NCI-H2196 treated with DMSO at 0.1 percent for 48 hours (cell line): ENCODE measurements around the gene TMEM204.

ENCODE experiments used
- DNase-seq: peaks from one replicate; lab custom pipeline; 2025; ENCODE audit not compliant: unreplicated experiment; lab: John Stamatoyannopoulos, UW

TMEM204 gene

DNA sequence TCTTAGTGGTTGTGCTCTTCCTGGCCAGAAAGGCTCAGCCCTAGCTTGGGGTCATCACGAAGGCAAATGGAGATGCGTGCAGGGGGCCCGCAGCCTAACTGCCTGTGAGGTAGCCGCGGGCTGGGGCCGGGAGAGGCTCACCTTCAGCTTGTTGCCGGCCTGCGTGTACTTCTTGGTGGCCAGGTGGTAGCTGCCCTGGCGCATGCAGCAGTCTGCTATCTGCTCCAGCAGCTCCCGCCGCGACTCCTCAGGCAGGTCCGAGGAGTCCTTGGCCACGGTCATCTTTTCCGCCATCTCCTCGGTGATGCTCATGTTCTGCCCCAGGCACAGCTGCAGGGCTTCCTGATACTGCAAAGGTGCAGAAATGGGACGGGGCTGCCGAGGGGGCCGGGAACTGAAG is 13.0 kb upstream of the TMEM204 start:
- DNase-seq, result no peak

DNA sequence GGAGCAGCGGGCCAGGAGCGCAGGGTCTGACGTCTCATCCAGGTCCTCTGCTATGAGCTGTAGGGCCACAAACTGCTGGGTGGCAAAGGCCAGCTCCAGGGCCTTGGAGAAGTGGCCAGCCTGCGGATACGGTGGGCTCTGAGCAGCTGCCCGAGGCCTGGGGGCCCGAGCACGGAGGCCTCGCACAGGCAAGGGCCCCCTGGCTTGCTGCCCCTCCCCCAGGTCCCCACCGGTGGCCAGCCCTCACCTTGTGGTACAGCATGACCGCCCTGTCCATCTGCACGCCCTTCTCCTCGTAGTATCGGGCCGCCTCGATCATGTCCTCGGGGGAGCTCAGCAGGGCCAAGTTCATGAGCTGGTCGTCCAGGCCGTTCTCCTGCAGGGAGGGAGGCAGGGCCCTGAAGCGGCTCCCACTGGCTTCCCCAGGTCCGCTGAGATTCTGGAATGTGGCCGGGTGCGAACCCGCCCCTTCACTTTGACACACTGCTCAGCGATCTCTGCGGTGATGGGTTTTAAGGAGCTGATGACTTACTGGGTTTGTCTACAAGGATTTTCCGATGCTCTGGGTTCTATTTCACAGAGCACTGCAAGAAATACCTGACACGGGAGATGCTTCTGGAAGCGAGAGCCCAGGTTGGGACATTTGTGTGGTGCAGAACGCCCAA is 9.8 kb upstream of the TMEM204 start:
- DNase-seq, result no peak

DNA sequence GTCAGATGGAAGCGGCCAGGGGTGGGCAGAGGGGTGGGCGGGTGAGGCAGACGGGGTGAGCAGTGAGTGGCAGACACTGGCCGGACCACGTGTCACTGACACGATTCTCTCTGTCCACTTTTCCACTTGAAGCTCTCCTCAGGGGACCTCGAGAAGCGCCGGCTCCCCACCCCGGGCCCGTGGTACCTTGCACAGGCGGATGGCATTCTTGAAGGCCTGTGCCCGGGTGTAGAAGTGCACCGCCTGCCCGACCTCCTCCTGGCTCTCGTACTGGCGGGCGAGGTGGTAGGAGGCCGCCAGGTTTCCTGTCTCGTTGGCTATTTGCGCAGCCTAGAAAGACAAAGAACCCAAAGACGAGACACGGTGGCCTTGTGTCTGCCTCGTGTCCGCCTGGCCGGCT is 9.1 kb upstream of the TMEM204 start:
- DNase-seq, result no peak

DNA sequence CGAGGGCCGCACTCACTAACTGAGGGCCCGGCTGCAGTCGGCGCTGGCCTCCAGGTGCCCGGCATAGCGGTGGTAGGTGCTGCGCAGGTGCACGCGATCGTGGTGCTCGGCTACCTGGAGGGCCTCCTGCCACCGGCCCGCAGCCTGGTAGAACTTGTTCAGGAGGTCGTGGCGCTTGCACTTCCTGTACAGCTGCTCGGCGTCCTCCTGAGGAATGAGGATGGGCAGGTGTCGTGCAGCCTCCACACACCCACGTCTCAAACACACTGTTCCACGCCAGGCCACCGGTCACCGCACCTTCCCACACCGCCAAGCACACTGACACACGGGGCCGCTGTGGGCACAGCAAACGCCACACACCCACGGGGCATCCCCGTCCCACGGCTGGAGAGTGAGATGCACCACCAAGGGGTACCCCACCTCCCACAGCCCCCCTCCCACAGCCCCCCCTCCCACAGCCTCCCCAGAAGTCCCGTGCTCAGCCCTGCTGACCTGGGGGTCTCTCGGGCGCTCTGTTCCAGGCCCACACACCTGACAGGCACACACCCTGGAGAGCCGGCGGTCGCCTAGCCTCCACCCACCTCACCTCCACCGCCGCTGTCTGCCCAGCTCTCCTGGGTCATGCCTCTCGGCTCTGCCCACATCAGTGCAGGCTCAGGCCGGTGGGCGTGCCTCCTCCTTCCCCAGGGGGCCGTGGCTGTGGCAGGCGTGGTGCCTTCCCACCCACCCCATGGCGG is 7.4 kb upstream of the TMEM204 start:
- no peak for DNase-seq

DNA sequence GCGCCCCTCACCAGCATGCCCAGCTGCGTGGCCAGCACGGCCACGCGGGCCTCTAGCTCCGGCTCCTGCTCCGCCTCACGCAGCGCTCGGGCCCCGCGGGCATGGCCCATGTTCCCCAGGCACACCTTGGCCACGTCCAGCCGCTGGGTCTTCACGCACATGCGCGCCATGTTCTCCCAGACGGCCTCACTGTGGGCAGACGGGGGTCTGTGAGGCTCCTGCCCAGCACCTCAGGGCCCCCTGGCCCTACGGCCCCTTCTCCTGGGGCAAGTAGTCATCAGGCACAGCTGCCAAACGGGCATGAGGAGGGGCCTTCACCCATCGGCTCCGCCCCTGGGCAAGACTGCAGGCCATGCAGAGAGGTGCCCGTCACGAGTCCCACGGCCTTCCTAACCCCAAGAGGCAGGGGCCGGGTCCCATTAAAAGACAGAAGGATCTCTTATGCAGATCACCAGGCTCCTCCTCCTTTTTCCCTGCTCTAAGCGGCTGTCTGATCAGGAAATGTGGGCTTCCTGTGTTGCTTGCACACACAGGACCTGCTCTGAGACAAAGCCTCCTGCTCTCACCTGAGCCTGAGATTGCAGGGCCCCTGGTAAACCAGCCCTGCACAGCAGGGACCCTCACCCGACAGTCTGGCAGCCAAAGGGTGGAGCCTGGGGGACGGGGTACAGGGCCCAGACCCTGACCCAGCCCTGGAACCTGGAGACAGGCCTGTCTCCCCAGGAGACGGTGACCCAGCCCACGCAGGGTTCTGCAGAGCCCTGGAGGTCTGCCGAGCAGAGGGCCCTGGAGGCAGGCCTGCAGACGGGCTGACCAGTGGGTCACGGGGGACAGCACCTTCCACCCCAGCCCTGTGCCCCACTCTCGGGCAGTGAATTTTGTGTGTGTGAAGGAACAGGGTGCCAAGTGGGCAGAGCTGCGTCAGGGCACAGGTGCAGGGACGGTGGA is 6.6 kb upstream of the TMEM204 start:
- no peak for DNase-seq

DNA sequence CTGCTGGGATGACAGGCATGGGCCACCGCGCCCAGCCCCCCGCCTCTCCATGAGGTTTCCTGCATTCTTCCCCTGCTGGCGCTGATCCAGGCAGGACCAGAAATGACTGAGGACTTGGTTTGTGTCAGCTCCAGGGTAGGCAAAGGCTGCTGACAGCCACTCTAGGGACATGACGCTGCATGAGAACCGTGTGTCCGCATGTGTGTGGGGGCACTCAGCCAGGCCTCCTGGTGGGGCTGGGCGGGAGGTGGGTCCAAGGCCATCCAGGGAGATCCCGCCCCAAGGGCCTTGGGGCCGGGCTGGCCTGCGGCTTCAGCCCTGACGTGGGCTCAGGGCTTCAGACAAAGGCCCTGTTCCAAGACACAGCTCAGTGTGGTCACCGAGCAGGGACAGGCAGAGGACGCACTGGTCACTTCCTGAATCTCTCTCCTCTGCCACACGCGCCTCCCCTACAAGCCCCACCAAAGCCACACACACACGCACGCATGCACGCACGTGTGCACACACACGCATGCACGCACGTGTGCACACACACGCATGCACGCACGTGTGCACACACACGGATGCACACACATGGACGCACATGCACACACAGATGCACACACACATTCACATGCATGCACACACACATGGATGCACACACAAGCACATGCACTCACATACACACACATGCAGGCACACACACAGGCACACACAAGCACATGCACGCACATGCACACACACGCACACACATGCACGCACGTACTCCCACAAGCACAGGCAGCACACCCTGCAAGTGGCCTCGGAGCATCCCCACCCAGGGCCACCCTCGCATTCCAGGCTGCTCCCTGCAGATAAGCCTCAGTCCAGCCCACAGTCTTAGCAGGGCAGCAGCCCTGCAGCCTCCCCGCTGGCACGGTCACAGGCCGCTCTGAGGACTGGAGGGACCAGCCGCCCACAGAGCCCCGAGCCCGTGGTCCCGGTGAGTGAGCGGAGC is 5.3 kb upstream of the TMEM204 start:
- no peak for DNase-seq

DNA sequence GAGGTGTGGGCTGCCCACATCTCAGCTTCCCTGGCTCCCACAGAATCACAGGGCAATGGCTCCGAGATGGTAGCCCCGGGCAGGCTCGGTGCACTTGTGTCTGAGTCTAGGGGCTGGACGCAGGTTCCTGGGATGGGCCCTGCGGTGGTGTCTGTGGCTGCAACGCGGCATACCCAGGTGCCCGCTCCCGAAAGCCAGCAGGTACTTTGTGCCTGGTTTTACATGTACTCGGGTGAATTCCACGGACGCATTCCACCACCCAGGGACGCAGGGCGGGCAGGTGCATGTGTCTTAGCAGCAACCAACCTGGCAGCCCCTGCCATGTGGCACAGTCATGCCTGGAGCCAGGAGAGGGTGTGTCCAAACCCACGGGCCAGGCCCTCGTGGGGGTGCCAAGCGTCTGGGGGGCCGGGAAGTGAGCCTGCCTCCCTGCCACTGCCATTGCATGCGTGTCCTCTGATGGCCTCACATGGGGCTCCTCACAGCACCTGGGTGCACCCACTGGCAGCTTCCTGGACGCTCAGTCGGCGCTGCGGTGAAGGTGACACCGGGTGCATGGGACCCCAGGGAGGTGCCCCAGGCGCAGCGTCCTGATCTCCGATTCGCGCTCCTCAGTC is 4.4 kb upstream of the TMEM204 start:
- no peak for DNase-seq

DNA sequence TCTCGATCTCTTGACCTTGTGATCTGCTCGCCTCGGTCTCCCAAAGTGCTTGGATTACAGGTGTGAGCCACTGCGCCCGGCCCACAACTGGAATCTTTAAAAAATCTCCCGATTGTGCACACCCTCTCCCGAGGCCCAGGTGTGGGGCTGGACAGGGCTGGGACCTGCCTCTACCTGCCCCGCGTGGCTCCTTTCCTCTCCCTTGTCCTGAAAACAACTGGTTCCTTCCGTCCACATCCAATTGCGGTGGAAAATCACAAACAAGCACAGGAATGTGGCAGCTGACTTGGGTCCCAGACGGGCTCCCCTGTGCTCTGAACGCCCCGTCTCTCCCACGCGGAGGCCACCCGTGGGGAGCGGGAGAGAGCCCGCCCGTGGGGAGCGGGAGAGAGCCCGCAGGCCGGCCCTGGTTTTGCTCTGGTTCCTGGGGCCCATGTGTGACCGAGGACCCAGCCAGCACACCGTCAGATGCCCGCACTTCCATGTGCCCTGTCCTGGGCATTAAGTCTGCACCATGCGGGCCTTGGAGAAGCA is 3.0 kb upstream of the TMEM204 start:
- no peak for DNase-seq

DNA sequence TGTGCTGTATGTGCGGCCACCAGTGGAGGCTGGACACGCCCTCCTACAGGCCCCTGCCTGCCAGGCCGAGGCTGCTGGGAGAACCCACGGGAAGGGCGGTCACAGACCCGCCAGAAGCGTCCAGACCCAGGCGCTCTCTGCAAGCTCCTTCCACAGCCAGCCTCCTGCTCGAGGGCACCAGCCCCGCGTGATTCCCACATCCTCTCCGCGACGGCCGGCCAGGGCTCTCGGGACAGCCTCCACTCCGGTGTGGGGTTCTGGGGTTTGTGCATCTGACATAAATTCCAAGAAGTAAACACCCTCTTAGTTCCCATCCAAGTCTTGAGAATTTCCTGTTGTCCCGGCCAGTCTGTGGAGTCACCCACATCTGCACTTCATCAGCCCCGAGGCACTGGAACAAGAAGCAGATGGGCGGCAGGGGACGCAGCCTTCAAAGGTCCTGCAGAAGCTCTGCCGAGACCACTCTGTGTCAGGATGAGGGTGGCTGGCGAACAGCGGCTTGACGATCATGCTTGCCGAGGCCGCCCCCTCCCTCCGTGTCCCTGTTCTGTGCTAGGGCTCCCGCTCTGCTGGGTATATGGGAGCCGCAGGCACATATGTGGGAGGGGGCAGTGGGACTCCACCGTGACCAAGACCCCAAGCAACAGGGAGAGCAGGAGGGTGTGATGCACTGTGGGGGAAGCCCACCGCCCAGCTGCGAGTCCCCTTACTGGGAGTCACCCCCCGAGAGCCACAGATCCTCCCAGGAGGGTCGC is 2.4 kb upstream of the TMEM204 start:
- DNase-seq, result no peak

DNA sequence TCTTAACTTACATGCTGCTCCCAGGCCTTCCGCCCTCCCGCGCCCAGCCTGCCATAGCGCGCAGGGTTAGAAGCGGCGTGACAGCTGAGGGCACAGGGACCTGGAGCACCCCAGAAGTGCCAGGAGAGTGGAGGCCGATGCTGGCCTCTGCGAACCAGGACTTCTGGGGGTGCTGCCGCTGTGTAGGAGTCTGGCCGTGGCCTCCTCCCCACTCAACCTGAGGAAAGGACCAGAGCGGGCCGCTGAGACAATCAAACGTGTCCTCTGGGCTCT is 1.9 kb upstream of the TMEM204 start:
- no peak for DNase-seq

DNA sequence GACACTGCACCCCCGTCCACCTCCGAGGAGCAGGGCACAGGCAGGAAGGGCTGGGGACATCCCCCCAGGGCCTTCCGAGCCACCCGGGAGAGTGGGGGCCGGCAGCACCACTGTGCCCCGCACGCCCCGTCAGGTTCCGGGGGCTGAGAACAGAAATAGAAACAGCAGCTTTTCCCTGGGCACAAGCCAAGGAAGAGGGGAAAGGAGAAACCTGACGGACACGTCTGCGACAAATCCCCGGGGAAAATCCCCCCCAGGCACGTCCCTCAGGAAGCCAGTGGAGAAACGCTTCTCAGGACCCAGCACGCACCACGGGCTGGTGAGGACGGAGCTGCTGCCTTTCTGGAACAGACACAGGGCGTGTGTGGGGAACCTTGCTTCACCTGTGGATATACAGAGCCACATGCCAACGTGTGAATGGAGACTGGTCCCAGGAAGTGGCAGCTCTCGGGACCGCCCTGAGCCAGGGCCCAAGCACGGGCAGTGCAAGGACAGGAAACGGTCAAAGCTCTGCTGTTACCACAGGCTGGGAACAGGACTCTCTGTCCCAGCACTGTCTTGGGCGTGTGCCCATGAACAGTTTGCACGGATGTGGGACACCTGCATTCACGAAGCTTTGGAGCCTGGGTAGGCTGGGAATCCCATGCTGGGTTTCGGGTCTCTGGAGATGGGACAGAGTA is 1.2 kb upstream of the TMEM204 start:
- no peak for DNase-seq

DNA sequence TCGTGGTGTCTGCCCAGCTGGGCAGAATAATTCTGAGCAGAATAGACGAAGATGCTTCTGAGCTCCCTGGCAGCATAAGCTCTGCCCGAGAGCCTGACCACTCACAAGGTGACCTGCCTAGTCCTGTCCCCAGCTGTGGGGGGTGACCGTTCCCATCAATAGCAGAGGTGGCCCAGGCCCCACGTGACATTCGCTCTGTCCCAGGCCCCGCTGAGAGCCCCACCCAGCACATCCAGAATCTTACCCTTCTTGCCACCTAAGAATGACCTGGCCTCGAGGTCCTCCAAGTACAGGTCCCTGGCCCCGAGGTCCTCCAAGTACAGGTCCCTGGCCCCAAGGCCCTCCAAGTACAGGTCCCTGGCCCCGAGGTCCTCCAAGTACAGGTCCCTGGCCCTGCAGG is 695 bp upstream of the TMEM204 start:
- DNase-seq, result no peak

DNA sequence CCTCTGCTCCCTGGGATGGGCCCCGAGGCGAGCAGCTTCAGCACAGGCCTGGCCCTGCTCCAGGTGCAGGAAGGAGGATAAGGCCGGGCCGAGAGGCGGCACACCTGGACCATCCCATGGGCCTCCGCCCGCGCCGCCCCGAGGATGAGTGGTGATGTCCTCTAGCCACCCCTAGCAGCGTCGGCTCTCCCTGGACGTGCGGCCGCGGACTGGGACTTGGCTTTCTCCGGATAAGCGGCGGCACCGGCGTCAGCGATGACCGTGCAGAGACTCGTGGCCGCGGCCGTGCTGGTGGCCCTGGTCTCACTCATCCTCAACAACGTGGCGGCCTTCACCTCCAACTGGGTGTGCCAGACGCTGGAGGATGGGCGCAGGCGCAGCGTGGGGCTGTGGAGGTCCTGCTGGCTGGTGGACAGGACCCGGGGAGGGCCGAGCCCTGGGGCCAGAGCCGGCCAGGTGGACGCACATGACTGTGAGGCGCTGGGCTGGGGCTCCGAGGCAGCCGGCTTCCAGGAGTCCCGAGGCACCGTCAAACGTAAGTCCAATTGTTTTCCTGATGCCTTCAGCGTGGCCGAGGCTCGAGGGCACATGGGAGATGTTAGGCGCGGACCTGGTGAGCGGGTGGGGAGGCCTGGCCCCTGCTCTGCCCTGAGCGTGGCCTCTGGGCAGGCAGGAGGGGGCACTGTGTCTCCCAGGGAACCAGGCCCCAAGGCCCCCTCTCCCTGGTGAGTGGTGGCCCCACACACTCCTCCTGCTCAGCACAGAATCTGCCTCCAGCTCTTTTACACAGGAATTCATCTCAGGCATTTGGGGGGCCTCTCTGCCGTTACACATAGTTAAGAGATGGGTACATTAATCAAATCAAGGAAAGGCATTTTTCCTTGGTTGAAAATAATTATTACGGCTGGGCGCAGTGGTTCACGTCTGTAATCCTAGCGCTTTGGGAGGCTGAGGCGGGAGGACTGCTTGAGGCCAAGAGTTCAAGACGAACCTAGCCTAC is 855 bp downstream of the TMEM204 start:
- no peak for DNase-seq

DNA sequence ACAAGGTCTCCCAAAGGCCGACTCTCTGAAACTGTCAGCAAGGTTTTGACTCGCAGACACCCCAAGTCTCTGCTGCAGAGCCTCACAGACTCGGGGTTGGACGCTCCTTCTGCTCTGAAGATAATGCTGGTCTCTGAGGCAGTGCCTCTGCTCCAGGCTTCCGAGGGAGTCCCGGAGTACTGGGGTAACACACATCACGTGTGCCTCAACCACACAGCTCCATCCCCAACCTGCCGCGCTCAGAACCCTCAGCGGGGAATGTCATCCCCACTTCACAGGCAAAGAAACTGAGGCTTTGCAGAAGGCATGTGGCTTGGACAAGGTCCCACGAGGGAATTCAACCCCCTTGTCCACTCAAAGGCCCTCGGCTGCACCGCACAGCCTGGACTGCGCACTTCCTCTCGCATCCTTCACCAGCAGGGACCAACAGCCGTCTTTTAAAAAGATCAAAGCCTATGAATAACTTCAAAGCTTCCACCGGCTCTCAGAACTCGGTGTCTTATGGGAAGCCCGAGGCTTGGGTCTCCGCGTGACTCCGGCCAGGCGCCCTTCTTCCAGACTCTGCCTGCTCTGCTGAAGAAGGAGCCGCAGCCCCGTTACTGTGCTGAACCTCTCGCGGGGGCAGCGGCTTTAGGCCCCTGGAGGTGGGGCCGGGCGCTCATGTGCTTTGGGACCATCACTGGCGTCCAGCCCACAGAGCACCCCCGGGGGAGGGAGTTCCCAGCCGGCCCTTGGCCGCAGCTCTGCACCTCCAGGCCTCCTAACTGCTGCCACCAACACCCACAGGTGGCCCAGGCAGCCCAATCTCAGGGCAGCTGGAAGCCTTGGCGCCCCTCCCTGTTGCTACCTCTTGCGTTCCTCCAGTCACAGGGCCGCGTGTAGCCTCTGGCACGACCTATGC is 2.2 kb downstream of the TMEM204 start:
- DNase-seq, result no peak

DNA sequence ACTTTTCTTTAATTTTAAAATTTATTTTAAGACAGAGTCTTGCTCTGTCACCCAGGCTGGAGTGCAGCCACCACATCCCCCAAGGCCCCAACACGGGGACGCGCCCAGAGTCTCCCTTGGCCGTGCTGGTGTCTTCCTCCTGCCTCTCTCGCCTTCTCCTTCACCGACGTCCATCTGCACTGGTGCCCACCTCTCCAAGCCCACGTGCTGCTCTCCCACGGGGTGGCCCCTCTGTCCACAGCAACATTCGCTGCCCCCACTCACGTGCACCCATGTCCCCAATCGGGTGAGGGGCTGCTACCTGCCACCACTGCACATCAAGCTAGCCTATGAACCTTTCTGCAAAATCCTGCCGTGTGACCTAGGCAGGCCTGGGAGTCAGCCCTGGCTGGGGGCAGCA is 3.1 kb downstream of the TMEM204 start:
- DNase-seq, result no peak

DNA sequence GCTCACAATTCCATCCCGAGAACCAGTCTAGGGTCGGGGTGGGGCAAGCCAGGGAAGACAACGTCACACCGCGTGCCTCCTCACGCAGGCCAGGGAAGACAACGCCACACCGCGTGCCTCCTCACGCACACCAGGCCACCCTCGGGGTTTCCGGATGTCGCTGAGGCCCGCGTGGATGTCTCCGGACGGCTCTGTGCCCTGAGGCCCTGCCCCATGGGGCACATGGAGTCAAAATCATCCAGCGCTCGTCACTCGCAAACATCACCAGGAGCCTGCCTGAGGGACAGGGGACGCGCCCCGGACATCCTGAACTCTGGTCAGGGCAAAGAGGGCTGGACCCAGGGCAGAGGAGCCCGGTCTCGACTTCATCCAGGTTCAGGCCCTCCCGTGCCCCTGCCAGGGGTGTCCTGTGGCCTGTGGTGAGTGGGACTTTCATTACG is 3.7 kb downstream of the TMEM204 start:
- no peak for DNase-seq
